CD4-positive, alpha-beta memory T cell (primary cell): Measurements from ENCODE around the gene NPTX1. TPM values are rescaled to one million over a fixed set of nuclear protein-coding genes. Genes with fewer than 3 reads are reported as not detected.

Experiments
- CTCF ChIA-PET: fragments of 350-600 bp; sonication (Branson Sonifier 250); formaldehyde crosslinking; loops from one replicate; lab custom pipeline; 2021; ENCODE audit warnings: inconsistent platforms; ENCODE audit not compliant: partially characterized antibody; lab: Charles Lee
- POLR2A ChIA-PET: fragments of 350-600 bp; sonication (Branson Sonifier 250); formaldehyde crosslinking; loops from one replicate; lab custom pipeline; 2021; ENCODE audit not compliant: partially characterized antibody; lab: Charles Lee
- DNase-seq, 5 donors: peaks; one replicate each; pipeline versions ENCODE4 v3.0.0 to v3.0.0-alpha.2; 2020 to 2022; ENCODE audit warnings: mixed read lengths in 1 of 5
- H3K27ac ChIP-seq: one replicate; pipeline ENCODE4 v1.7.0; 2013; ENCODE audit warnings: low read depth, low read length
- H3K27me3 ChIP-seq: 2 replicates; pipeline ENCODE4 v1.7.0; 2013; ENCODE audit warnings: mild to moderate bottlenecking, low read length, moderate library complexity; ENCODE audit not compliant: insufficient read depth
- H3K36me3 ChIP-seq: 2 replicates; pipeline ENCODE4 v1.7.0; 2013; ENCODE audit warnings: mild to moderate bottlenecking, low read length, moderate library complexity; ENCODE audit not compliant: insufficient read depth
- H3K4me1 ChIP-seq: 2 replicates; pipeline ENCODE4 v1.7.0; 2013; ENCODE audit warnings: mild to moderate bottlenecking, low read length, moderate library complexity; ENCODE audit not compliant: insufficient read depth
- H3K4me3 ChIP-seq, 2 donors: one replicate each; pipeline ENCODE4 v1.7.0; 2013; ENCODE audit warnings: low read length in 2 of 2, mild to moderate bottlenecking in 1 of 2
- H3K9me3 ChIP-seq, 2 donors: one replicate each; pipeline ENCODE4 v1.7.0; 2013; ENCODE audit warnings: low read length in 2 of 2, control low read depth in 1 of 2; ENCODE audit not compliant: control insufficient read depth in 1 of 2
- H3K27ac Mint-ChIP-seq, 7 donors: one replicate each; pipeline ENCODE4 v1.8.0; 2020 to 2021; ENCODE audit warnings: mixed read lengths in 7 of 7, mild to moderate bottlenecking in 6 of 7, inconsistent platforms in 3 of 7, moderate library complexity in 3 of 7
- H3K27me3 Mint-ChIP-seq, 2 donors: one replicate each; pipeline ENCODE4 v1.8.0; 2020 to 2021; ENCODE audit warnings: mixed read lengths in 2 of 2
- H3K36me3 Mint-ChIP-seq, 2 donors: one replicate each; pipeline ENCODE4 v1.8.0; 2020 to 2021; ENCODE audit warnings: mixed read lengths in 2 of 2, inconsistent platforms in 1 of 2, mild to moderate bottlenecking in 1 of 2
- H3K4me1 Mint-ChIP-seq, 4 donors: one replicate each; pipeline ENCODE4 v1.8.0; 2020 to 2021; ENCODE audit warnings: mixed read lengths in 4 of 4, mild to moderate bottlenecking in 1 of 4
- H3K4me3 Mint-ChIP-seq, 8 donors: one replicate each; pipeline ENCODE4 v1.8.0; 2020 to 2021; ENCODE audit warnings: mixed read lengths in 8 of 8, mild to moderate bottlenecking in 7 of 8, moderate library complexity in 6 of 8, inconsistent platforms in 3 of 8
- H3K9me3 Mint-ChIP-seq, 8 donors: one replicate each; pipeline ENCODE4 v1.8.0; 2020 to 2021; ENCODE audit warnings: mixed read lengths in 8 of 8, mild to moderate bottlenecking in 5 of 8, inconsistent platforms in 3 of 8, moderate library complexity in 1 of 8
- intact Hi-C: fragments of 100-400 bp; cut with micrococcal nuclease; formaldehyde crosslinking; loops from one replicate; pipeline ENCODE4 v1.15.1; 2023
- polyA plus RNA-seq, 2 donors: library from polyadenylated mRNA; unstranded; fragments of 300-500 nt; fragmentation: Illumina TruSeq; gene quantifications; one replicate each; pipeline ENCODE4 v1.2.3, GENCODE V29; 2021
- total RNA-seq, 2 experiments: library from RNA; stranded (reverse); gene quantifications; one replicate each; pipeline ENCODE4 v1.2.3, GENCODE V29; 2021

The NPTX1 gene
- total and polyA plus RNA-seq, 4 experiments from 2014 or later = 0.38 TPM; not detected in 3

DNA sequence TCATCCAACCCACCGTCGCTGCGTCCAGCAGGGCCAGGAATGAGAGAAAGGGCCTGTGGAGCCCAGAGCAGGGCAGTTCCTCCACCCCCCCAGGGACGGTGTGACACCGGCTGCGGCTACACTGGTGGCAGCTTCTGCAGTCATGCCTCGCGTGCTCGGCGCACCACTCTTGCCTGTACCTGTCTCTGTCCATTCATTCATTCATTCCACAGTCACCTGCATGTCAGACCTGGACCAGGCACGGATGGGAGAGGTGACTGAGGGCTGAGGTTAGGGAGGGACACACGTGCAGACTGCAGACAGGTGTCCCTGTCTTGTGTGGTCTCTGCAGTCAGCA, 34.1 kb downstream of the NPTX1 start:
- no peaks in the 10 kb centered on the region for H3K4me1 ChIP-seq
- no peaks in the 10 kb centered on the region for H3K4me1 Mint-ChIP-seq
- no peaks in the 10 kb centered on the region for H3K36me3 ChIP-seq
- H3K4me3 ChIP-seq = no peak overlapping the region
- DNase-seq = peak in 1 of 5 donors; percentile 6
- ChIA-PET CTCF (no interaction called here), POLR2A (interaction anchor here (0.9 kb wide), 1 partner anchor 12 kb away, joined by 4 read pairs; no protein-coding TSS in a partner anchor)
- H3K27me3 ChIP-seq = no peaks in the 10 kb centered on the region
- H3K27ac Mint-ChIP-seq = no peak overlapping the region
- no peak overlapping the region for H3K27ac ChIP-seq
- no peaks in the 10 kb centered on the region for H3K9me3 ChIP-seq
- intact Hi-C loops = no loop called here
- H3K36me3 Mint-ChIP-seq = peaks cover 0 to 9% of the 10 kb centered on the region in 2 donors
- H3K27me3 Mint-ChIP-seq = peaks cover 6 to 11% of the 10 kb centered on the region in 2 donors
- H3K4me3 Mint-ChIP-seq = no peak overlapping the region
- H3K9me3 Mint-ChIP-seq = no peaks in the 10 kb centered on the region

DNA sequence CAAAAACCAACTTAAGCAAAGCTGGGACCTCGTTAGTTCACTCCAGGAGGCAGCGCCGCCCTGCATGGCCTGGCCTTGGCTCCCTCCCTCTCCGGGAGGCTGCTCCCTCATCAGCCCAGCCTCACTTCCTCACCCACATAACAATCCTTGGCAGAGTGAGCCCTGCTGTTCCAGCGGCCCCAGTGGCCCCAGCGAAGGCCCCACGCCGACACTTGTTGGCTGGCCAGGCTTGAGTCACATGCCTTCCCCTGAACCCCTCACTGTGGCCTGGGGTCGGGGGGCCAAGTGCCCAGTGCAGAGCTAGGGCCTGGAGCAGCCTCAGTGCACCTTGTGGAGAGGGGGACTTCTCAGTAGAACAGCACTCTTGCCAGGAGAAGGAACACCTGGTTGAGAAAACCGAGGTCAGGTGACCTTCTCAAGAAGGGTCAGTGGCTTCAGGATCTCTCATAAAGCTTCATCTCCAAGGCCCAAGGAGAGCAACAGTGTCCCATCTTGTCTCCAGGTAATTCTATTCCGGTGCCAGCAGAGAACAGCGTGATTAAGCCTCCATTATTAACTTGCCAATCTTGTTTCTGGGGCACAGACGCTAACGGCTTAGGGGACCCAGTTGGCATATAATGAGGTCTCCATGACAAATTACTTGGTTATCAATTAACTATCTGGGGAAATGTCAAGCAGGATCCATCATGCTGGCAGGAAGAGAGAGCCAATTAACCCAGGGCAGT, 34.6 kb downstream of the NPTX1 start:
- Mint-ChIP-seq H3K4me3 (no peak overlapping the region), H3K9me3 (no peaks in the 10 kb centered on the region), H3K36me3 (peaks cover 0 to 9% of the 10 kb centered on the region in 2 donors), H3K27me3 (peaks cover 6 to 11% of the 10 kb centered on the region in 2 donors), H3K4me1 (no peaks in the 10 kb centered on the region), H3K27ac (peak overlapping the region in 2 of 7 donors; percentile 9 to 10)
- no peaks in the 10 kb centered on the region for H3K36me3 ChIP-seq
- H3K9me3 ChIP-seq = no peaks in the 10 kb centered on the region
- POLR2A ChIA-PET = interaction anchor here (1.0 kb wide), 1 partner anchor 13 kb away, joined by 4 read pairs; no protein-coding TSS in a partner anchor
- CTCF ChIA-PET = no interaction called here
- no peak overlapping the region for H3K27ac ChIP-seq
- peak in 1 of 5 donors; percentile 35 for DNase-seq
- H3K4me1 ChIP-seq = no peaks in the 10 kb centered on the region
- no peak overlapping the region for H3K4me3 ChIP-seq
- no peaks in the 10 kb centered on the region for H3K27me3 ChIP-seq
- intact Hi-C loops = no loop called here

DNA sequence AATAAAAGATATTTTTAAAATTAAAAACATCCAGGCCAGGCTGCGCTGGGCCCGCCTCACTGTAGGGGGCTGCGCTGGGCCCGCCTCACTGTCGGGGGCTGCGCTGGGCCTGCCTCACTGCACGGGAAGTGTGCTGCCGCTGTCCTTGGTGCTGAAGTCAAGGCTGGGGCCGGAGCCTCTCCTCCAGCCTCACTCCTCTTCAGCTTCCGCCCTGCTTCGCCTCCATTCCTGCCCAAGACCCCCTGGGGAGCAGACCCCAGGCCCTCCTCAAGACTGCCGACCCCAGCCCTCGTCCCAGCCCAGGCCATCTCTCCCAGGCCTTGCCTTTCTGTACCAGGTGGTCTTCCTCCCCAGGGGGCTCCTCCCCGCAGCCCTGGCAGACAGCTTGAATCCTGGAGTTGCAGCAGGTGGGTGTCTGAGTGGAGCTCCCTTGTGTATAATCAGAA, 35.3 kb downstream of the NPTX1 start:
- peak; percentile 40 to 47 (median 43) for DNase-seq
- CTCF ChIA-PET = no interaction called here
- H3K27me3 ChIP-seq = no peaks in the 10 kb centered on the region
- Mint-ChIP-seq H3K4me3 (peak overlapping the region in 1 of 8 donors; percentile 45), H3K27ac (peak overlapping the region in 1 of 7 donors; percentile 9), H3K27me3 (peaks cover 6 to 11% of the 10 kb centered on the region in 2 donors), H3K36me3 (peaks cover 0 to 9% of the 10 kb centered on the region in 2 donors), H3K4me1 (no peaks in the 10 kb centered on the region), H3K9me3 (no peaks in the 10 kb centered on the region)
- intact Hi-C loops = no loop called here
- no peaks in the 10 kb centered on the region for H3K9me3 ChIP-seq
- no peaks in the 10 kb centered on the region for H3K4me1 ChIP-seq
- H3K36me3 ChIP-seq = no peaks in the 10 kb centered on the region
- H3K27ac ChIP-seq = no peak overlapping the region
- no peak overlapping the region for H3K4me3 ChIP-seq
- POLR2A ChIA-PET = interaction anchor here (1.0 kb wide), 1 partner anchor 13 kb away, joined by 4 read pairs; no protein-coding TSS in a partner anchor

DNA sequence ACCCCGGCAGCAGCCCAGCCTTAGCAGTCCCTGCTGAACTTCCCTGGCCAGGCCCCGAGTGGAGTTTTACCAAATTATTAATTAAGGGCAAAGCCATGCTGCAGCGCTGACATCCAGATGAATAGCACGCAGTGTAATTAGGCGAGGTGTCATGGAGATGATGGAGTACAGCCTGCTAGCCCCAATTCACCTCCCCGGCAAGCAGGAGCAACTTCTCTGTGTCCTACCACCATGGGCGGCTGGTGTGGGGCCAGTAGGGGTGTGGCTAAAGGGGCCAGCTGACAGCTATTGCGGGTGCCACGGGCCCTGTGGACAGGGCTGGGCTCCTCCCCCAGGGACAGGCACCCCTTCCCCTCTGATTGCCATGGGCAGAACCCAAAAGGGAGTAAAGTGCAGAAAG, 36.9 kb downstream of the NPTX1 start:
- H3K9me3 ChIP-seq = no peaks in the 10 kb centered on the region
- H3K36me3 ChIP-seq = no peaks in the 10 kb centered on the region
- no peaks in the 10 kb centered on the region for H3K27me3 ChIP-seq
- H3K27me3 Mint-ChIP-seq = peaks cover 6 to 11% of the 10 kb centered on the region in 2 donors
- no peak overlapping the region for H3K4me3 ChIP-seq
- ChIA-PET POLR2A (no interaction called here), CTCF (no interaction called here)
- H3K27ac ChIP-seq = no peak overlapping the region
- H3K36me3 Mint-ChIP-seq = peaks cover 0 to 9% of the 10 kb centered on the region in 2 donors
- no peaks in the 10 kb centered on the region for H3K4me1 ChIP-seq
- peak in 1 of 5 donors; percentile 28 for DNase-seq
- H3K27ac Mint-ChIP-seq = no peak overlapping the region
- H3K9me3 Mint-ChIP-seq = no peaks in the 10 kb centered on the region
- H3K4me3 Mint-ChIP-seq = no peak overlapping the region
- intact Hi-C loops = no loop called here
- no peaks in the 10 kb centered on the region for H3K4me1 Mint-ChIP-seq

DNA sequence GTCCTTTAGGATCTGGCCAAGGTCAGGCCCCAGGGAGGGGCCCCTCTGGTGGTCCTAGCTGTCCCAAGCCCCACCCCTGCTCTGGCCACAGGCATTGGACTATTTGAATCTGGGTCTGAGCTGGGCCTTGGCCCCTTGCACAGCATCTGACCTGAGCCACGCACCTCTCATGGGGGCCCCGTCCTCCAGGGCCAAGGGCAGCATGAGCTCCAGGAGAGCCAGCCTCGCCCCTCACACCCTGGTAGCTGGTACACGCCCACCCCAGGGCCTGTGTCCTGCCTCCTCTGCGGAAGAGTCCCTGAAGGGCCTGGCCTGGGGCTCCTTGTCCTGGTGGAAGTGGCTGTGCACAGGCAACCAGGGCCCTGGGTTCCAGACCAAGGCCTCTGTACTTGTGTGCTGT, 37.6 kb downstream of the NPTX1 start:
- CTCF ChIA-PET = no interaction called here

DNA sequence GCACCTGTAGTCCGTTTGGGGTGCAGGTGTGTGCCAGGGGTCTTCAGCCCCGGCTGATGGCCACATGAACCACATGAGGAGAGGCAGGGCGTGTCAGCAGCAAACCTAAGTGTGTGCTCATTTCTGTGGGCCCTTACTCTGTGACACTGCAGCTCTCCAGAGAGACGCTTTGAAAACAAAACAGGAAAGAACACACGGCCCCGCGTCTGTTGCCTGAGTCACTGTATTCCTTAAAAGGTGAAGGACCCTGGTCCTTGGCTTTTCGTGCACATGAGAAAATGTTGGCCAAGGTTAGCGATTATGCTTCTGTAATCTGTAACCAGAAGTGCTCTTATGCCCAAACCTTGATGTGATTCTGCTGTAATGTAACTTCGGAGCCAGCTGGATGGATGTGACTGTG, 38.9 kb downstream of the NPTX1 start:
- no peaks in the 10 kb centered on the region for H3K4me1 ChIP-seq
- Mint-ChIP-seq H3K9me3 (no peaks in the 10 kb centered on the region), H3K27me3 (peaks cover 2 to 5% of the 10 kb centered on the region in 2 donors), H3K4me3 (no peak overlapping the region), H3K4me1 (no peaks in the 10 kb centered on the region), H3K36me3 (peaks cover 0 to 5% of the 10 kb centered on the region in 2 donors), H3K27ac (no peak overlapping the region)
- POLR2A ChIA-PET = no interaction called here
- H3K9me3 ChIP-seq = no peaks in the 10 kb centered on the region
- no peak overlapping the region for H3K27ac ChIP-seq
- no peak for DNase-seq
- intact Hi-C loops = no loop called here
- no peaks in the 10 kb centered on the region for H3K27me3 ChIP-seq
- H3K36me3 ChIP-seq = no peaks in the 10 kb centered on the region
- CTCF ChIA-PET = no interaction called here
- H3K4me3 ChIP-seq = no peak overlapping the region

More for the DNA sequence above, 37.6 kb downstream of the NPTX1 start:
- no peaks in the 10 kb centered on the region for H3K9me3 ChIP-seq
- no peak overlapping the region for H3K27ac Mint-ChIP-seq
- no peak overlapping the region for H3K27ac ChIP-seq
- POLR2A ChIA-PET = no interaction called here
- peak in 1 of 5 donors; percentile 16 for DNase-seq
- intact Hi-C loops = no loop called here
- peaks cover 6 to 11% of the 10 kb centered on the region in 2 donors for H3K27me3 Mint-ChIP-seq
- H3K9me3 Mint-ChIP-seq = no peaks in the 10 kb centered on the region
- no peaks in the 10 kb centered on the region for H3K4me1 Mint-ChIP-seq
- H3K4me3 ChIP-seq = no peak overlapping the region
- no peaks in the 10 kb centered on the region for H3K36me3 ChIP-seq
- H3K4me3 Mint-ChIP-seq = no peak overlapping the region
- H3K27me3 ChIP-seq = no peaks in the 10 kb centered on the region
- no peaks in the 10 kb centered on the region for H3K4me1 ChIP-seq
- peaks cover 0 to 9% of the 10 kb centered on the region in 2 donors for H3K36me3 Mint-ChIP-seq

DNA sequence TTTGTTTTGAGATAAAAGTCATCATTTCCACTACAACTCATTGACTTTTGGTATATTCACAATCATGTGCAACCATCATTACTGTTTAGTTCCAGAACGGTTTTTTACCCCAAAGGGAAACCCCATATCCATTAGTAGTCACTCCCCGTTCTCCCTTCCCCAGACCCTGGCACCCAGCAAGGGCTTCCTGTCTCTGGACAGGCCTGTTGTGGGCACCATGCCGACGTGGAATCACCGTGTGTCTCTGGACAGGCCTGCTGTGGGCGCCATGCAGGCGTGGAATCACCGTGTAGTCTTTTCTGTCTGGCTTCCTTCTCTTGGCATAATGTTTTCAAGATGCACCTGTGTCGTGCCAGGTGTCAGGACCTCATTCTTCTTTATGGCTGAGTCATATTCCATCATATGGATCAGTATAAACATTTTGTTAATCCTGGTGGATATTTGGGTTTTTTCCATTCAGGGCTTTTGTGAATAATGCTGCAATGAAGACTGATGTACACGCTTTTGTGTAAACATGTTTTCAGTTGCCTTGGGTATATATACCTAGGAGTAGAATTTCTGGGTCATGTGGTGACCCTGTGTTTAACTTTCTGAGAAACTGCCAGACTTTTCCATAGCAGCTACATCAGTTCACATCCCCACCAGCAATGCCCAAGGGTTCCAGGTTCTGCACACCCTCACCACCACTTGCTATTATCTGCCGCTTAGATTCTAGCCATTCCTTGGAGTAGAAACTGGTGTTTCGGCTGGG, 42.3 kb downstream of the NPTX1 start:
- H3K27ac Mint-ChIP-seq = no peak overlapping the region
- peak overlapping the region in 1 of 8 donors; percentile 1 for H3K4me3 Mint-ChIP-seq
- CTCF ChIA-PET = no interaction called here

More for the DNA sequence above, 42.3 kb downstream of the NPTX1 start:
- POLR2A ChIA-PET = no interaction called here
- Histone ChIP-seq H3K27ac (no peak overlapping the region), H3K4me3 (no peak overlapping the region), H3K9me3 (no peaks in the 10 kb centered on the region), H3K36me3 (no peaks in the 10 kb centered on the region), H3K27me3 (no peaks in the 10 kb centered on the region), H3K4me1 (no peaks in the 10 kb centered on the region)
- no peaks in the 10 kb centered on the region for H3K4me1 Mint-ChIP-seq
- intact Hi-C loops = no loop called here
- no peaks in the 10 kb centered on the region for H3K9me3 Mint-ChIP-seq
- DNase-seq = peak in 1 of 5 donors; percentile 16
- no peaks in the 10 kb centered on the region for H3K36me3 Mint-ChIP-seq
- H3K27me3 Mint-ChIP-seq = no peaks in the 10 kb centered on the region
